Panc1 (cell line): Measurements from ENCODE around the gene OTUD7B. TPM values are rescaled to one million over a fixed set of nuclear protein-coding genes. Genes with fewer than 3 reads are reported as not detected.

ENCODE experiments used
- ATAC-seq: fragments of 200-7000 bp; cut with Tn5 transposase; 2 replicates; pipeline ENCODE4 v1.9.1; 2020; ENCODE audit warnings: mild to moderate bottlenecking, moderate library complexity
- BruUV-seq: library from RNA; stranded (reverse); fragments of 400-500 nt; replicated peaks from 2 replicates; lab custom pipeline; 2021; lab: Mats Ljungman, UMichigan
- CTCF ChIA-PET: fragments of 300-600 bp; sonication (Branson Sonifier 250); formaldehyde crosslinking; loops from one replicate; lab custom pipeline; 2022; ENCODE audit warnings: antibody characterized with exemption; lab: Charles Lee
- POLR2A ChIA-PET: fragments of 300-600 bp; sonication (Branson Sonifier 250); formaldehyde crosslinking; loops from one replicate; lab custom pipeline; 2022; ENCODE audit warnings: antibody characterized with exemption; lab: Charles Lee
- DNase-seq: peaks from one replicate; pipeline ENCODE4 v3.0.0-alpha.2; 2010; ENCODE audit warnings: low read depth, low spot score
- H3K27ac ChIP-seq: 2 replicates; pipeline ENCODE4 v1.5.1; 2011; ENCODE audit warnings: mild to moderate bottlenecking, low read length, inconsistent platforms
- H3K27me3 ChIP-seq: fragments of 200-500 bp; sonication (Bioruptor generic); 2 replicates; pipeline ENCODE4 v1.6.0; 2014; ENCODE audit warnings: low read length, inconsistent platforms; ENCODE audit not compliant: control insufficient read depth, insufficient read depth
- H3K36me3 ChIP-seq: fragments of 200-500 bp; sonication (Bioruptor generic); 2 replicates; pipeline ENCODE4 v1.5.1; 2014; ENCODE audit warnings: inconsistent platforms, mild to moderate bottlenecking, low read length, moderate library complexity; ENCODE audit not compliant: control insufficient read depth, insufficient read depth
- H3K4me1 ChIP-seq: 2 replicates; pipeline ENCODE4 v1.5.1; 2011; ENCODE audit warnings: inconsistent platforms, mild to moderate bottlenecking, low read length, moderate library complexity; ENCODE audit not compliant: control insufficient read depth, insufficient read depth
- H3K4me3 ChIP-seq, 2 experiments: 2 replicates each; pipeline ENCODE4 v1.5.1; 2011 to 2012; ENCODE audit warnings: low read depth in 2 of 2, low read length in 2 of 2, mild to moderate bottlenecking in 2 of 2, inconsistent platforms in 1 of 2, moderate library complexity in 1 of 2
- H3K9me3 ChIP-seq: fragments of 200-500 bp; sonication (Bioruptor generic); 2 replicates; pipeline ENCODE4 v1.5.1; 2014; ENCODE audit warnings: low read depth, mild to moderate bottlenecking, inconsistent platforms, low read length, moderate library complexity; ENCODE audit not compliant: control insufficient read depth, insufficient read depth
- POLR2AphosphoS5 ChIP-seq: IDR thresholded peaks from 2 replicates; pipeline ENCODE4 v1.6.1; 2012; ENCODE audit warnings: mild to moderate bottlenecking, low read depth, low read length, moderate library complexity
- SIN3A ChIP-seq: IDR thresholded peaks from 2 replicates; pipeline ENCODE4 v1.6.1; 2012; ENCODE audit warnings: low read depth, mild to moderate bottlenecking, low read length, moderate library complexity, borderline replicate concordance; ENCODE audit not compliant: insufficient read depth
- TCF7L2 ChIP-seq: IDR thresholded peaks from 2 replicates; pipeline ENCODE4 v1.6.1; 2011; ENCODE audit warnings: mild to moderate bottlenecking, low read depth, low read length, inconsistent platforms
- in situ Hi-C: cut with HindIII; loops from 2 replicates; pipeline ENCODE4 v1.10.0; 2016; ENCODE audit warnings: low sequenced_read_pairs, low pct_unique_long_range_greater_than_20kb
- intact Hi-C: fragments of 100-400 bp; cut with micrococcal nuclease; formaldehyde crosslinking; loops from one replicate; pipeline ENCODE4 v1.10.0; 2022; ENCODE audit not compliant: unreplicated experiment
- total RNA-seq: library from RNA; stranded (reverse); gene quantifications from one replicate; pipeline ENCODE4 v1.2.1, GENCODE V29; 2021; ENCODE audit not compliant: unreplicated experiment
- TF ChIP-seq, protein P1 (sequence below), 2 experiments: IDR thresholded peaks; 2 replicates each; pipeline ENCODE4 v1.6.1; 2011 to 2012; ENCODE audit warnings: low read depth in 2 of 2, control low read depth in 1 of 2, low read length in 1 of 2, mild to moderate bottlenecking in 1 of 2, moderate library complexity in 1 of 2; ENCODE audit not compliant: insufficient read depth in 1 of 2
- TF ChIP-seq, protein P2 (sequence below): fragments of 450-650 bp; IDR thresholded peaks from 2 replicates; pipeline ENCODE4 v1.5.1; 2017; ENCODE audit warnings: mild to moderate bottlenecking

OTUD7B gene
- total RNA-seq, 1 experiment from 2014 or later = 24.1 TPM

DNA sequence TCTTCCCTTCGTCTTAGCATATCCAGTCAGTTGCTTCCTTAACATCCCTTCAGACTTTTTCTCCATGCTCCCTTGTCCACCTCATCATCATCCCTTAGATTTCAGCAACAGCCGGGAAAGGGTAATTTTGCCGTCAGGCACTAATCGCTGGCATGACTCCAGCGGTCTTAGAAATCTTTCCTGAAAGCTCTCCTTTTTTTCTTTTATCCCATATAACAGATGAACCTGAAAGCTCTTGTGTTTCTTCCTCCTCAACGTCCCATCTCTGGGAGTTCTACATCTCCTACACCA lies 121.6 kb downstream of the OTUD7B start:
- peaks cover 11% of the 10 kb centered on the region for H3K4me1 ChIP-seq
- CTCF ChIA-PET = interaction anchor here (1.1 kb wide), 1 partner anchor 49 kb away, joined by 4 read pairs; no protein-coding TSS in a partner anchor
- intact Hi-C loops = no loop called here
- TF ChIP-seq, protein P1, sequence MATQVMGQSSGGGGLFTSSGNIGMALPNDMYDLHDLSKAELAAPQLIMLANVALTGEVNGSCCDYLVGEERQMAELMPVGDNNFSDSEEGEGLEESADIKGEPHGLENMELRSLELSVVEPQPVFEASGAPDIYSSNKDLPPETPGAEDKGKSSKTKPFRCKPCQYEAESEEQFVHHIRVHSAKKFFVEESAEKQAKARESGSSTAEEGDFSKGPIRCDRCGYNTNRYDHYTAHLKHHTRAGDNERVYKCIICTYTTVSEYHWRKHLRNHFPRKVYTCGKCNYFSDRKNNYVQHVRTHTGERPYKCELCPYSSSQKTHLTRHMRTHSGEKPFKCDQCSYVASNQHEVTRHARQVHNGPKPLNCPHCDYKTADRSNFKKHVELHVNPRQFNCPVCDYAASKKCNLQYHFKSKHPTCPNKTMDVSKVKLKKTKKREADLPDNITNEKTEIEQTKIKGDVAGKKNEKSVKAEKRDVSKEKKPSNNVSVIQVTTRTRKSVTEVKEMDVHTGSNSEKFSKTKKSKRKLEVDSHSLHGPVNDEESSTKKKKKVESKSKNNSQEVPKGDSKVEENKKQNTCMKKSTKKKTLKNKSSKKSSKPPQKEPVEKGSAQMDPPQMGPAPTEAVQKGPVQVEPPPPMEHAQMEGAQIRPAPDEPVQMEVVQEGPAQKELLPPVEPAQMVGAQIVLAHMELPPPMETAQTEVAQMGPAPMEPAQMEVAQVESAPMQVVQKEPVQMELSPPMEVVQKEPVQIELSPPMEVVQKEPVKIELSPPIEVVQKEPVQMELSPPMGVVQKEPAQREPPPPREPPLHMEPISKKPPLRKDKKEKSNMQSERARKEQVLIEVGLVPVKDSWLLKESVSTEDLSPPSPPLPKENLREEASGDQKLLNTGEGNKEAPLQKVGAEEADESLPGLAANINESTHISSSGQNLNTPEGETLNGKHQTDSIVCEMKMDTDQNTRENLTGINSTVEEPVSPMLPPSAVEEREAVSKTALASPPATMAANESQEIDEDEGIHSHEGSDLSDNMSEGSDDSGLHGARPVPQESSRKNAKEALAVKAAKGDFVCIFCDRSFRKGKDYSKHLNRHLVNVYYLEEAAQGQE (IDR thresholded peaks at IDR 0.05; ENCODE audit: insufficient read depth in 1 of 2, low read depth in 2 of 2, low read length in 1 of 2) = no peak
- TF ChIP-seq, protein P2, sequence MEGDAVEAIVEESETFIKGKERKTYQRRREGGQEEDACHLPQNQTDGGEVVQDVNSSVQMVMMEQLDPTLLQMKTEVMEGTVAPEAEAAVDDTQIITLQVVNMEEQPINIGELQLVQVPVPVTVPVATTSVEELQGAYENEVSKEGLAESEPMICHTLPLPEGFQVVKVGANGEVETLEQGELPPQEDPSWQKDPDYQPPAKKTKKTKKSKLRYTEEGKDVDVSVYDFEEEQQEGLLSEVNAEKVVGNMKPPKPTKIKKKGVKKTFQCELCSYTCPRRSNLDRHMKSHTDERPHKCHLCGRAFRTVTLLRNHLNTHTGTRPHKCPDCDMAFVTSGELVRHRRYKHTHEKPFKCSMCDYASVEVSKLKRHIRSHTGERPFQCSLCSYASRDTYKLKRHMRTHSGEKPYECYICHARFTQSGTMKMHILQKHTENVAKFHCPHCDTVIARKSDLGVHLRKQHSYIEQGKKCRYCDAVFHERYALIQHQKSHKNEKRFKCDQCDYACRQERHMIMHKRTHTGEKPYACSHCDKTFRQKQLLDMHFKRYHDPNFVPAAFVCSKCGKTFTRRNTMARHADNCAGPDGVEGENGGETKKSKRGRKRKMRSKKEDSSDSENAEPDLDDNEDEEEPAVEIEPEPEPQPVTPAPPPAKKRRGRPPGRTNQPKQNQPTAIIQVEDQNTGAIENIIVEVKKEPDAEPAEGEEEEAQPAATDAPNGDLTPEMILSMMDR = no peak
- TF ChIP-seq TCF7L2 (no peak), POLR2AphosphoS5 (no peak), SIN3A (no peak)
- peak overlapping the region; percentile 91 to 95 for H3K4me3 ChIP-seq
- POLR2A ChIA-PET = interaction anchor here (0.5 kb wide), 1 partner anchor 290 kb away, joined by 4 read pairs; no protein-coding TSS in a partner anchor
- no peaks in the 10 kb centered on the region; the same call in 1 of the 2 replicates for H3K36me3 ChIP-seq
- no peaks in the 10 kb centered on the region for H3K27me3 ChIP-seq
- H3K9me3 ChIP-seq = no peaks in the 10 kb centered on the region
- peak overlapping the region; percentile 99 for H3K27ac ChIP-seq
- DNase-seq (no peak), ATAC-seq (no peak)
- BruUV-seq = no TSS peak
- in situ Hi-C loops = no loop called here

DNA sequence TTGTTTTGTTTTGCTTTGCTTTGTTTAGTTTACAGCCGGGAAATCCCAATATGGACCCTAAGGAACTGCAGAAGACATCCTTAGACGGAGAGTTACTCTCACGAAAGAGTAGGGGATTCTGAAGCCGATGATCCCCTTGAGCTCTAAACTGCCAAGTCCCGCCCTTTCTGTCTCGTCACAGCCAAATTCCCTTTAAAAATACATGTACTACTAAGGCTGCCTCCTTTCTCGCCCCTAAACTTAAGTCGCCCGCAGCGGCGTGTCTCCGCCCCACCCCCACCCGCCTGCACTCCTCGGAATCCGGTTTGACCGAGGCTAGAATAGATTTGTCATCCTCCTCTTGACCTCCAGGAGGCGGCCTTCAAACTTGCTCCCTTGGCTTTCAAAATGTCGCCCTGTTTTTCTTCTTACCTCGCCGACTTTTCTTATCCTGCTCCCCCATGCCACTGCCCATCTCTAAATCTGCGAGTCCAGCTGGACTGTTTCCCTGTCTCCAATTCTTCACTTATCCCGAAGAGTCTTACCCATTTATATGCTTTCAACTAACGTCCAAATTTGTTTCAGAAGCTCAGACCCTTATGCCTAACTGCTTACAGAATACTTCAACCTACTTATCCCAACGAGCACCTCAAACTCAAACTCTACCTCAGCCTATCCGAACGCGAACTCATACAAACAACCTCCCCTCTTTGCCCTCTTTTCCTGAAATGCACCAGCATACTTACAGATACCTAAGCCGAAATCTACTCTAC lies 122.1 kb downstream of the OTUD7B start:
- CTCF ChIA-PET = interaction anchor here (1.1 kb wide), 1 partner anchor 49 kb away, joined by 4 read pairs; no protein-coding TSS in a partner anchor
- Histone ChIP-seq H3K9me3 (no peaks in the 10 kb centered on the region), H3K27me3 (no peaks in the 10 kb centered on the region), H3K27ac (peak overlapping the region; percentile 99), H3K36me3 (no peaks in the 10 kb centered on the region; the same call in 1 of the 2 replicates), H3K4me3 (peak overlapping the region; percentile 91 to 95), H3K4me1 (peaks cover 15% of the 10 kb centered on the region)
- TF ChIP-seq SIN3A (peak; percentile 82; the same call in 1 of the 2 replicates), TCF7L2 (no peak), POLR2AphosphoS5 (peak; percentile 11; the same call in 1 of the 2 replicates)
- TF ChIP-seq, protein P2 = peak; percentile 83
- TF ChIP-seq, protein P1 (IDR thresholded peaks at IDR 0.05; ENCODE audit: insufficient read depth in 1 of 2, low read depth in 2 of 2, low read length in 1 of 2) = 0 out of 4 replicates have a peak, but pooled peaks of 1 of the 2 experiments have one; percentile 4
- ATAC-seq (peak; percentile 33), DNase-seq (no peak)
- POLR2A ChIA-PET = interaction anchor here (0.5 to 1.3 kb wide), 5 partner anchors 28 to 291 kb away, joined by 3 to 7 read pairs (median 4); partner anchors contain the start of gene VPS45
- BruUV-seq = TSS peak; percentile 79
- intact Hi-C loops = no loop called here
- in situ Hi-C loops = no loop called here
